ENCODE data around the gene GPC5.

GRCh38 chr13:92913840-92914239 lies 1515.4 kb downstream of the GPC5 start:
- TF ChIP-seq, protein P1, sequence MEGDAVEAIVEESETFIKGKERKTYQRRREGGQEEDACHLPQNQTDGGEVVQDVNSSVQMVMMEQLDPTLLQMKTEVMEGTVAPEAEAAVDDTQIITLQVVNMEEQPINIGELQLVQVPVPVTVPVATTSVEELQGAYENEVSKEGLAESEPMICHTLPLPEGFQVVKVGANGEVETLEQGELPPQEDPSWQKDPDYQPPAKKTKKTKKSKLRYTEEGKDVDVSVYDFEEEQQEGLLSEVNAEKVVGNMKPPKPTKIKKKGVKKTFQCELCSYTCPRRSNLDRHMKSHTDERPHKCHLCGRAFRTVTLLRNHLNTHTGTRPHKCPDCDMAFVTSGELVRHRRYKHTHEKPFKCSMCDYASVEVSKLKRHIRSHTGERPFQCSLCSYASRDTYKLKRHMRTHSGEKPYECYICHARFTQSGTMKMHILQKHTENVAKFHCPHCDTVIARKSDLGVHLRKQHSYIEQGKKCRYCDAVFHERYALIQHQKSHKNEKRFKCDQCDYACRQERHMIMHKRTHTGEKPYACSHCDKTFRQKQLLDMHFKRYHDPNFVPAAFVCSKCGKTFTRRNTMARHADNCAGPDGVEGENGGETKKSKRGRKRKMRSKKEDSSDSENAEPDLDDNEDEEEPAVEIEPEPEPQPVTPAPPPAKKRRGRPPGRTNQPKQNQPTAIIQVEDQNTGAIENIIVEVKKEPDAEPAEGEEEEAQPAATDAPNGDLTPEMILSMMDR (IDR thresholded peaks at IDR 0.05) = no peak
- TF ChIP-seq EP300 (IDR thresholded peaks at IDR 0.05) = no peak

Measured in ovary (tissue), 3 donors.